HCT116 (cell line): Measurements from ENCODE around the gene CHI3L2. TPM values are rescaled to one million over a fixed set of nuclear protein-coding genes. Genes with fewer than 3 reads are reported as not detected.

Source experiments
- ATAC-seq: fragments of 200-7000 bp; cut with Tn5 transposase; 2 replicates; pipeline ENCODE4 v1.9.1; 2020; ENCODE audit warnings: mild to moderate bottlenecking, moderate library complexity
- BruUV-seq: library from RNA; stranded (reverse); fragments of 400-500 nt; replicated peaks from 2 replicates; lab custom pipeline; 2021; lab: Mats Ljungman, UMichigan
- CTCF ChIA-PET: fragments of 300-600 bp; sonication (Branson Sonifier 250); formaldehyde crosslinking; loops from one replicate; lab custom pipeline; 2021; ENCODE audit warnings: antibody characterized with exemption; lab: Charles Lee
- POLR2A ChIA-PET: fragments of 300-600, 350-600 bp; sonication (Branson Sonifier 250); formaldehyde crosslinking; loops from one replicate; lab custom pipeline; 2021; ENCODE audit warnings: antibody characterized with exemption; lab: Charles Lee
- RAD21 ChIA-PET, 2 experiments: fragments of 300-600 bp; sonication (Branson Sonifier 250); formaldehyde crosslinking; loops; one replicate each; lab custom pipeline; 2023; ENCODE audit warnings: low total read pairs in 2 of 2; ENCODE audit not compliant: uncharacterized antibody in 2 of 2, unreplicated experiment in 2 of 2, low non-redundant PET in 1 of 2; lab: Charles Lee
- DNase-seq: peaks from one replicate; pipeline ENCODE4 v3.0.0-alpha.2; 2010; ENCODE audit warnings: low read depth, low spot score
- H2AFZ ChIP-seq: fragments of 200-600 bp; shearing (Covaris generic), sonication (generic); 2 replicates; pipeline ENCODE4 v1.6.1; 2017; ENCODE audit warnings: low read depth, mixed run types, mixed read lengths, antibody characterized with exemption, low read length; ENCODE audit not compliant: poor library complexity, severe bottlenecking
- H3K27ac ChIP-seq: 2 replicates; pipeline ENCODE4 v1.5.1; 2012; ENCODE audit warnings: low read depth, low read length
- H3K27me3 ChIP-seq: fragments of 200-600 bp; sonication (generic); 2 replicates; pipeline ENCODE4 v1.6.1; 2016; ENCODE audit warnings: mixed run types, low read length, mixed read lengths; ENCODE audit not compliant: insufficient read depth
- H3K36me3 ChIP-seq, 2 experiments: fragments of 200-500 bp in 1 of 2; fragments of 200-600 bp in 1 of 2; sonication (Bioruptor generic) in 1 of 2; sonication (generic) in 1 of 2; 2 replicates each; pipeline versions ENCODE4 v1.5.1 to v1.6.1; 2014 to 2016; ENCODE audit warnings: low read length in 2 of 2, inconsistent platforms in 1 of 2, mixed read lengths in 1 of 2, mixed run types in 1 of 2; ENCODE audit not compliant: insufficient read depth in 2 of 2, control insufficient read depth in 1 of 2
- H3K4me1 ChIP-seq, 2 experiments: fragments of 200-600 bp in 1 of 2; sonication (generic) in 1 of 2; 2 replicates each; pipeline versions ENCODE4 v1.5.1 to v1.6.1; 2012 to 2017; ENCODE audit warnings: low read length in 2 of 2, inconsistent platforms in 1 of 2, mild to moderate bottlenecking in 1 of 2, mixed read lengths in 1 of 2, mixed run types in 1 of 2, moderate library complexity in 1 of 2; ENCODE audit not compliant: insufficient read depth in 2 of 2, control insufficient read depth in 1 of 2
- H3K4me2 ChIP-seq: fragments of 200-600 bp; sonication (generic); 2 replicates; pipeline ENCODE4 v1.6.1; 2017; ENCODE audit warnings: mixed run types, low read length, mixed read lengths
- H3K4me3 ChIP-seq, 2 experiments: fragments of 200-600 bp in 1 of 2; sonication (generic) in 1 of 2; replicated peaks in 1 of 2; 2 replicates each; pipeline ENCODE4 v1.5.1; 2011 to 2016; ENCODE audit warnings: low read length in 2 of 2, control low read depth in 1 of 2, low read depth in 1 of 2, mild to moderate bottlenecking in 1 of 2, mixed read lengths in 1 of 2, mixed run types in 1 of 2
- H3K79me2 ChIP-seq: fragments of 200-600 bp; sonication (generic); 2 replicates; pipeline ENCODE4 v1.6.1; 2017; ENCODE audit warnings: mild to moderate bottlenecking, mixed run types, low read length, moderate library complexity, mixed read lengths; ENCODE audit not compliant: insufficient read depth
- H3K9ac ChIP-seq: fragments of 200-600 bp; sonication (generic); 2 replicates; pipeline ENCODE4 v1.6.1; 2016; ENCODE audit warnings: low read length, mixed read lengths
- H3K9me2 ChIP-seq: fragments of 200-600 bp; sonication (generic), shearing (Covaris generic); 2 replicates; pipeline ENCODE4 v1.6.1; 2017; ENCODE audit warnings: mixed run types, mild to moderate bottlenecking, moderate library complexity; ENCODE audit not compliant: insufficient read depth
- H3K9me3 ChIP-seq, 2 experiments: fragments of 200-500 bp in 1 of 2; fragments of 200-600 bp in 1 of 2; sonication (Bioruptor generic) in 1 of 2; sonication (generic) in 1 of 2; 2 replicates each; pipeline ENCODE4 v1.6.1; 2014 to 2017; ENCODE audit warnings: low read length in 2 of 2, mixed read lengths in 2 of 2, inconsistent platforms in 1 of 2, low read depth in 1 of 2, mild to moderate bottlenecking in 1 of 2, mixed run types in 1 of 2, moderate library complexity in 1 of 2; ENCODE audit not compliant: control insufficient read depth in 1 of 2, insufficient read depth in 1 of 2
- H4K20me1 ChIP-seq: fragments of 200-600 bp; sonication (generic), shearing (Covaris generic); 2 replicates; pipeline ENCODE4 v1.6.1; 2017; ENCODE audit warnings: mixed run types, mild to moderate bottlenecking, moderate library complexity; ENCODE audit not compliant: insufficient read depth
- ATF3 ChIP-seq: IDR thresholded peaks from 2 replicates; pipeline ENCODE4 v1.6.1; 2012
- CBX3 ChIP-seq: IDR thresholded peaks from 2 replicates; pipeline ENCODE4 v1.6.1; 2012; ENCODE audit warnings: low read depth
- EZH2phosphoT487 ChIP-seq: fragments of 200-600 bp; IDR thresholded peaks from 2 replicates; pipeline ENCODE4 v1.6.1; 2018; ENCODE audit warnings: antibody characterized with exemption, borderline replicate concordance
- FOSL1 ChIP-seq: IDR thresholded peaks from 2 replicates; pipeline ENCODE4 v1.6.1; 2012; ENCODE audit warnings: low read depth
- JUND ChIP-seq: IDR thresholded peaks from 2 replicates; pipeline ENCODE4 v1.6.1; 2012
- REST ChIP-seq: IDR thresholded peaks from 2 replicates; pipeline ENCODE4 v1.6.1; 2012; ENCODE audit warnings: low read depth
- SP1 ChIP-seq: IDR thresholded peaks from 2 replicates; pipeline ENCODE4 v1.6.1; 2012; ENCODE audit warnings: low read depth
- YY1 ChIP-seq: IDR thresholded peaks from 2 replicates; pipeline ENCODE4 v1.6.1; 2011; ENCODE audit warnings: low read length, low read depth, moderate library complexity, mild to moderate bottlenecking; ENCODE audit not compliant: insufficient replicate concordance; ENCODE audit errors: extremely low read depth
- intact Hi-C: fragments of 100-400 bp; cut with micrococcal nuclease; formaldehyde crosslinking; loops from 2 replicates; pipeline ENCODE4 v1.10.0; 2022
- total RNA-seq: library from RNA; stranded (reverse); gene quantifications from one replicate; pipeline ENCODE4 v1.2.1, GENCODE V29; 2021; ENCODE audit not compliant: unreplicated experiment

CHI3L2 gene
- total RNA-seq, 1 experiment from 2014 or later = not detected

- Histone ChIP-seq H3K27ac (peak overlapping the region; percentile 40), H2AFZ (peak overlapping the region; percentile 48), H3K9me3 (no peaks in the 10 kb centered on the region), H3K4me3 (no peak overlapping the region; a peak in 1 of 4 replicates), H3K27me3 (no peaks in the 10 kb centered on the region), H3K79me2 (no peaks in the 10 kb centered on the region), H3K4me2 (peak overlapping the region; percentile 56), H3K9ac (0 out of 2 replicates have a peak overlapping the region, but pooled peaks have one; percentile 13), H4K20me1 (no peaks in the 10 kb centered on the region), H3K9me2 (0 out of 2 replicates have a peak, but pooled peaks cover 3% of the 10 kb centered on the region), H3K4me1 (peaks cover 15 to 19% of the 10 kb centered on the region in 2 experiments), H3K36me3 (no peaks in the 10 kb centered on the region)
- CTCF ChIA-PET = interaction anchor here (1.0 to 1.5 kb wide), 3 partner anchors 106 to 540 kb away, joined by 3 to 5 read pairs (median 5); no protein-coding TSS in a partner anchor
- ATAC-seq (peak; percentile 98), DNase-seq (peak; percentile 71)
- POLR2A ChIA-PET = no interaction called here
- RAD21 ChIA-PET = no interaction called here
- intact Hi-C loops = loop anchor here (10.0 kb wide), 2 partner anchors 193 to 537 kb away; no protein-coding TSS in a partner anchor
- no peak for TF ChIP-seq REST
- TF ChIP-seq FOSL1 = peak; percentile 74
- TF ChIP-seq EZH2phosphoT487 = no peak
- peak; percentile 69; the same call in 1 of the 2 replicates for TF ChIP-seq JUND
- no peak for TF ChIP-seq ATF3
- TF ChIP-seq CBX3 = peak; percentile 69; the same call in 1 of the 2 replicates
- peak; percentile 48 for TF ChIP-seq SP1
- peak; percentile 48 for TF ChIP-seq YY1
- BruUV-seq = no TSS peak
Measured at GRCh38 chr1:111227851-111228747, 586 bp downstream of the CHI3L2 start.
